ENCODE data around the gene SNRPB2.

SNRPB2 gene

DNA sequence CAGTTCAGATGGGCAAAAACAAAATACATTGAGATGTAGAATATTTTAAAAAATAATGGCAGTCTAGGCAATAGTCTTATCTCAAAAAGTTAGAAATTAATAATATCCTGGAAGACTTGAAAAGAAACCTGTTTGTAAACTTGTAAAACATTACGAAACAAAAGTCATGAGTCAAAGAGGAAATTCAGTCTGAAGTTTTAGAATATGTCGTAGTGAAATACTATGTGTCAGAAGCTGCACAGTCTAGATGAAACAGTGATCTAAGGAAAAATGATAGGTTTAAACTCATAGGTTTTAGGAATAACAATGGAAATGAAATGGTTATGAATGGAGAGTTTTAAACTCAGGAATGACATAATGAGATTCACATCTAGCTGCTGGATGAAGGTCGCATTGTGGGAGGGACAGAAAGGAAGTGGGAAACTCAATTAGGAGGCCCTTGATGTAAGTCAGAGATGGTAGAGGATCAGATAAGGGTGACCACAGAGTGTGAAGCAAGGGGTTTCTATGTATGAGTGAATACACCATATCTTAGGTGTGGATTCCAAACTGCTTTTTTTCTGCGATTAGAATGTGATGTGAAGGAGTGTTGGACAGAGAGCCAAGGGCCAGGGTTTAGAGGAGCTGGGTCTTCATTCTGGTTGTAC lies 2.8 kb downstream of the SNRPB2 start:
- peak; percentile 9 for DNase-seq (ENCODE audit: low spot score)

DNA sequence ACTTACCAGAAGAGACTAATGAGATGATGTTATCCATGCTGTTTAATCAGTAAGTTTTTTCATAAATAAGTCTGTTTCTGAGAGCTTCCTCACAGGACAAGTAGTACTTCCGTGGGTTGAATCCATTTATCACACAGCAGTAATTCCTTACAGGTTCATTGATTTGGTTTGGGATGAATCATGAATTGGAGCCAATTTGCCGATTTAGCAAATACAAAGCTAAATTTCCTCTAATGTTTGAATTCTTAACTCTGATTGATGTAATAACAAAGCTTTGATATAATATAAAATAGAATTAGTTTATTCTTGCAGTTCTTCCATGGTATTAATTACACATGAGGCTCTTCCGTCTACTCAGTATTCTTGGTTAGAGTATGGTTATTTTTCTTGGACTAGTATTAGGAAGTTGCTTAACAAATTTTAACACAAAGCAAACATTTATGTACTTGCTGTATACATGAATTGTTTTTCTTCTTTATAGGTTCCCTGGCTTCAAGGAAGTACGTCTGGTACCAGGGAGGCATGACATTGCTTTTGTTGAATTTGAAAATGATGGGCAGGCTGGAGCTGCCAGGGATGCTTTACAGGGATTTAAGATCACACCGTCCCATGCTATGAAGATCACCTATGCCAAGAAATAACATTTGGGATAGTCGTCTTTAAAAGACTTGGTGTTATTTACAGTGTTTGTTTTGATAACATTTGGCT lies 10.7 kb downstream of the SNRPB2 start:
- DNase-seq (ENCODE audit: low spot score): no peak

DNA sequence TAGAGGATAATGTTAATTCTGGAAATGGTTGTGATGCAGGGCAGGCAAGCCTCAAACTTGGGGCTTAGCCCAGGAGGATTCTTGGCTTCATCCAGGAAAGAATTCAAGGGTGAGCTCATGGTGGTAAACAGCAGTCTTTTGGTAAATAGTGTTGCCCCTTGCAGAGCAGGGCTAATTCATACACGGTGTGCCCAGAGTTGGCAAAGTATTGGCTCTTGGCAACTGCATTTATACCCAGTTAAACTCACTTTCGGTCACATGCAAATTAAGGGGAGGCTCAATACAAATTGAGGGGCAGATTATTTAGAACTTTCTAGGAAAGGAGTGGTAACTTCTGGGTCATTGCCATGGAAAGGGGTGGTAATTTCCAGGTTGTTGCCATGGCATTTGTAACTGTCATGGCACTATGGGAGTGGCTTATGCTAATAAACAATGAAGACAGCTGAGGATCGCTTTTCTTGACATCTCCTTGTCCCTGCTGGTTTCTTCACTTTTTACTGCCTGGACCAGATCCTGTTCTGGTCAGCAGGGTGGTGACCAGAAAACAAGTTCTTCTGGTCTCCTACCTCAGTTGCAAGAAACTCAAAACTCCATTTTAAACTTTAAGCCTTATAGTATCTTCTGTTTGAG lies 14.5 kb downstream of the SNRPB2 start:
- DNase-seq (ENCODE audit: low spot score): no peak

DNA sequence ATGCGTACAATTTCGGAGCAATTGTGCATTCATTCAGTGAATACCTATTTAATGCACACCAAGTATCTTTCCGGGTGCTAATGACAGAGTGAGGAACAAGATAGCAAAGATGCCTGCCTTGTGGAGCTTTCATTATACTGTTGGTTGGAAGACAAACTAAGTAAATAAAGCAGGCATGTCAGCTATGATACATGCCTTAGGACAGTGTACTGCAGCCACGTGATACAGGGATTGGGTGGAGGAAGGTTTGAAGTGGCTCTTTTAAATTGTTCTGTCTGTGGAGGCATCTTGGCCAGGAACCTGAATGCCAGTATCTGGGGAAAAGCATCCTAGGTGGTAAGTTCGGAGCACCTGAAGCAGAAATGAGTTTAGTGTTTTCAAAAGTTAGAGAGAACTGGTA lies 15.4 kb downstream of the SNRPB2 start:
- no peak for DNase-seq (ENCODE audit: low spot score)

DNA sequence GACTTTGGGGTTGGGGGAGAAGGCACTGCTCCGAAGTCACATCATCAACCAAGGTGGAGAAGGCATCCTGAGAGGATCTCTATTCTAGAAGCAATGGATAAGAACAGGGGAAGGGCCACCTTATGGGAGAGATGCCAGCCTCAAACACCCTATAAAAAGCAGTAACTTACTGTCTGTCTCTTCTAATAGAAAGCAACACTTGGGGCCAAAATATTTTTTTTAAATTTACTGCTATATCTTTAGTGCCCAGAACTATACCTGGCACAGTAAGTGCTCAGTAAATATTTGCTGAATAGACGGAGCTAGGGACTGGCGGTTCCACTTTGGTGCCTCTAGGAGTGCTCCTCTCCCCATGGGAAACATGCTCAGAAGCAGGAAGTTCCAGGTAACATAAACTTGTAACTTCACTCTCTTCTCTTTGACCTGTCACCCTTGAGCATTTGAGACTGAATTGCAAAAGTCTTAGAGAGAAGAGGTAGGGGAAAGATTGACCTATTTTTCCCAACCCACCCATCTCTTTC lies 17.5 kb downstream of the SNRPB2 start:
- peak; percentile 19 for DNase-seq (ENCODE audit: low spot score)

DNA sequence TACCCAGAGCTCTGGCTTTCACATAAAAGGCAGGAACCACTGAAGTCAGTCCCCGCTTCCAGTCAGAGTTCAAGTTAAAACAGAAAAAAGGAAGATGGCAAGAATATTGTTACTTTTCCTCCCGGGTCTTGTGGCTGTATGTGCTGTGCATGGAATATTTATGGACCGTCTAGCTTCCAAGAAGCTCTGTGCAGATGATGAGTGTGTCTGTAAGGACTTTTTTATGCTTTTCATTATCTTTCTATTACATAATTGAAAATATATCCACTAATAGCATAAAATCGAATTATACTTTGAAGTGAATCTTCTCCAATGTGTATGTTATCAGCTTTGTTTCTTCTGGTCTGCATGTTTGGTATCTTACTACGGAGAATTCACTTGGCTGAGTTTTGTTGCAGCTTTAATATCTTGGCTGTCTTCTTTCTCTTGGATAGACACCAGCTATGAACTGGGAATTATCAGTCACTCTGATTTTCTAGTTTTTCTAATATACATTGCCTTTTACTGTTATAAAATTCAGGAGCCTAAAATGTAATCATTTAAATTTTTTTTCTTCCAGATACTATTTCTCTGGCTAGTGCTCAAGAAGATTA lies 18.6 kb downstream of the SNRPB2 start, which contains the start of gene OTOR:
TSS of gene OTOR (plus strand) at position 51 of the 593 bp plus-strand sequence. CDS start at position 95, 44 bp downstream.
- DNase-seq (ENCODE audit: low spot score): no peak

DNA sequence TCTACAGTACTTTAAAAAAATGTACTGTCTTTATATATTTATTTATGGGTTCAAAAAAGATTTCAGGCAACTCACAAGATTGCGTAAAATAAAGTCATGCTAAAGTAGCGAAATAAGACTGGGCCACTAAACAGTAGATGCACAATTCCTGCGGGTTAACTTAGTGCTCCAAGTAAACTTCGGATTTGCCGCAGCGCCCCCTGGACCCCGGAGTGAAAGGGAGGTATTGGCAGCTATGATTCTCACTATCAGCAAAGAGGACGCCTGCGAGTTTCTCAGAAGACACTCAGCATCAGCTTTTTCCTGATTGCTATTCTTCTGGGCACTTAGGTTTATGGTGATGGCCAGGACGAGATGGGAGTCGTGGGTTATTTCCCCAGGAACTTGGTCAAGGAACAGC lies 19.7 kb downstream of the SNRPB2 start:
- DNase-seq (ENCODE audit: low spot score): no peak

DNA sequence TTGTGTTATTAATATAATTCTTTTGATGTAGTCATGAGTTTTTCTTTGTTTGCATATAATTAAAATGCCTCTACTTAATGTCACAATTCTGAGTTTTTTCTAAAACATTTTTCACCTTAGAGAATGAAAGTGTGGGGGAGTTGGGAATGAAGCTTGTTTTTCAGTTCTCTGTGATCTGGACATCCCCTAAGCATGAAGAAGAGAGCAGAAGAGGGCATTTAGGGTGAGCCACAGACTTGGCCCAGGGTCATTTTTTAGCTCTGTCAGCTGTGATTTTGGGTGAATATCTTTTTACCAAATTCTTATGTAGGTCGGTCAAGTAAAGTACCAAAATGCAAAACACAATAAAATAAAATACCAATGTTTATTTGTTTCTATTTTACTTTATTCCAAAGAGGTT lies 22.3 kb downstream of the SNRPB2 start:
- no peak for DNase-seq (ENCODE audit: low spot score)

DNA sequence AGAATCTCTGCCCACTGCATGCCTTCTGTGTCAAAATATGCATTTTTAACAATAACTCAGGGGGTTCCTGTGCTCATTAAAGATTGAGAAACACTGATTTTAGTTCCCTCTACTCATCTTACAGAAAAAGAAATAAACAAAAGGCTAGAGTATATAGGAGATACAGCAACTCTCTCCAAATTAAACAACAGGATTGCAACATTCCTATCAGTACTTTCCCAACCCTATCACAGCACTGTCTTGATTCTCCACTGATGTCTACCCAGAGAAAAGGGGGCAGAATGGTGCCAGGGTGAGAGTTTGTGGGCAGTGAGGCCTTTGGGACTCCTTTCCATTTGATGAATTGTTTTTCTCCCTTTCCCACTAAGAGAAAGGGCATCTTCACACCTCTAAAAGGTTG lies 23.1 kb downstream of the SNRPB2 start:
- DNase-seq (ENCODE audit: low spot score): no peak

DNA sequence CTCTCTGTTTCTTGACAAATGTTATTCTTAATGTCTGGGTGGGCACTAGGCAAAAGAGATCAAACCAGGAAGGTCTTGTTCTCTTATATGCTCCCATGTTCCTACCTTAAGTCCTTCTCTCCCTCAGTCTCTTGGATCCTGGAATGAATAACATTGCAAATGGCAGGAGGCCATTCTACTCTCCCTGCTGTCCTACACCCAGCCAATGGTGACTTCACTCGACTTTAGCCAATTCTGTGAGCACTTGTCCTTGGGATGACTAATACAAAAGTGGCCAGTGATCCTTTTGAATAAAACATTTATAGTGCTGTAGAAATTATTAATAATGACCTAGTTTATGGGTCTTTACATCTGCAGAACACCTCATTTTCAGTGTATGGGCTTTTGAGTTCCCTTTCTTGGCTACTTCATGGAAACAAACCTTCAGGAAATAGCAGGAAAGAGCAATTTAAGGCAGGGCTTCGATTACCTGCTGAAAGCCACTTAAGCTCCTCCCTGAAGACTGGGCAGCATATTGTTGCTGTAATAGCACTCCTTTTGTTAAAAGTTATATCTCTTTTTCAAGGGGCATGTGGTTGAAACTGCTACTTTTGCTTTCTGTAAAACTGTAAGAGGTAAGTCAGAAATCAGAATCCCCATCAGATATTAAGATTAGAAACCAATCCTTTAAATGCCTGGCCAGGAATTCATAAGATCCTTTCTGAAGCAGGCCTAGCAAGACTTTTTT lies 28.8 kb downstream of the SNRPB2 start:
- DNase-seq (ENCODE audit: low spot score): no peak

DNA sequence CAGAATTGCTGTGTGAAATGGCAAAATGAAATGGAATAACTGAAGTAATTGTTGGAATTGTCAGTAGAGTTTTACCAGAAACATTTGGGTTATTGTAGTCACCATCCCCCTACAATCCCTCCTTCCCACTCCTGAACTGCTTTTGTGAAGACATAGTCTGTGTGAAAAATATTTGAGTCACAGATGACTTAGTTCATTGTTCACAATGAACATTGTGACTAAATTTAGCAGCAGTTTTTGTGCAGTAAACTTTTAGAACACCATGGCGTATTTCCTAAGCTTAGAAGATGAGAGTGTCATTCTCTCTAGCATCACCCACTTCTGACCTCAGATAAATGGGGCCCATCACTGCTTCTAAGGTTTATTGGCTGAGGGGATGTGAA lies 29.3 kb downstream of the SNRPB2 start:
- no peak for DNase-seq (ENCODE audit: low spot score)

DNA sequence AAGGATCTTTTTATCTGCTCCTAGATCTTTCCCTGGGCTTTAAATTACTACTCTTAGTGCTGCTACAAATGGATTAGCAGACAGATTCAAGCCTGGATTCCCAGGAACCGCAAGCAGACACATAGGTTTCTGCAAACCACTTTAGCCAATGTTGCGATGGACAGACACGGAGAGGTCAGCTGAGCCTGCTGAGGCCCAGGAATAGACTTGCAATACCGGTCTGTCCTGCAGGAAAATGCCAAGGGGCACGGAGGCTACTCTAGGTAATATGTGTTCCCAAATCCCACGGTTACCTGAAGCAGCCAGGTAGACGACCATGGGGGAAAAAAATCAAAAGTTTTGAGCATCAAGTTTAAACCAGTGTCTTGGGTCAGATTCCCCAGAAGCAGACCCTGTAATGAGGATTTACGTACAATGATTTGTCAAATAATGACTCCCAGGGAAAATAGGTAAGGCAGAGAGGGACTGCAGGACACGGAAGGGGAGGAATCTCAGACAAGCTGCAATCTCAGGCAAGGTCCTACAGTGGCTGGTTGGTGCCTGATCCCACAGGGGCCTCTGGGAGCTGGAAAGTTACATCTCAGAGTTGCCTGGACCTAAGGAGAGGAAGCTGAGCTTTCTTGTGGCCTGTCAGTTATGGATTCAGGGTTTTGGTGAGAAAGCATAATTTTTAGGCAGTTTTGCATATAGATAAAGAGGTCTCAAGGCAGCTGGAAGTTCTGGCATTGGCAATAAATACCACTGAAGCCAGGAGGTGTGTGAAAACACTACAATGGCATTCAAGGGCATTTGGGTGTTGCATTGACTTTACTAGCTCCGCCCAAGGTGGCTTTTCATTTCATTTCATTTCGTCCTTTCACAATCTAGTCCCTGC lies 30.8 kb downstream of the SNRPB2 start:
- DNase-seq (ENCODE audit: low spot score): no peak

DNA sequence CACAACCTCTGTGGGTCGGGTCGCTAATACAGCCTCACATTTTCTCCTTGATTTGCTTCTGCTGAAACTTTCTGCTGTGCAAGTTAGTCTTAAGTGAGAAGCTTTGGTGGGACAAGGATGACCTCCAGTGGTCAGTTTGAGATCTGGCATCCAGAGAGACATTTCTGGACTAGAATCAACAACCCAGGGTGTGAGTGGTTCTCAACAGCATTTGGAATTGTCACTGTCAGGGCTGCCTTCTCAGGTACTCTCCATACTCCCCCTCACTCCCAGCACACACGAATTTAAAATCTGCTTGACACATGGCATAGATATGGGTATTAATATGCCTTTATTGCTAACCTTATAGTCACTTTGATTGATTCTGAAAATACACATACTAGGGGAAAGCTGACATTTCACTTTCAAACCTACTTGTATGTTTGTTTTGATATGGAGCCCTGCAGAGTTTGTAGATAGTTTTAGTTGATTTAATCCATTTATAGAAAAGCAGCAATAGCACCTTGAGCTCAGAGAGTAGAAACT lies 31.5 kb downstream of the SNRPB2 start:
- DNase-seq (ENCODE audit: low spot score): peak; percentile 81

DNA sequence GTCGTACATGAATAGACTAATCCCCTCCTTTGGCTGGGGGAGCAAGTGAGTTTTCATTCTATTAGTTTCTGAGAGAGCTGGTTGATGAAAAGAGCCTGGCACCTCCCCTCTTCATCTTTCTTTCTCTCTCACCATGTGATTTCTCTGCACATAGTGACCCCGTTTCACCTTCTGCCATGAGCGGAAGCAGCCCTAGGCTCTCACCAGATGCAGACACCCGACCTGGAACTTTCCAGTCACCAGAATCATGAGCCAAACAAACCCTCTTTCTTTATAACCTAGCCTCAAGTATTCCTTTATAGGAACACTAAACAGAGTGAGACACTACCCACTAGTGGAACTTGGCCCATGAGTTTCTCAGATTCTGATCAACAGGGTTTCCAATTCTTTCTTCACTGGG lies 34.7 kb downstream of the SNRPB2 start:
- DNase-seq (ENCODE audit: low spot score): no peak

DNA sequence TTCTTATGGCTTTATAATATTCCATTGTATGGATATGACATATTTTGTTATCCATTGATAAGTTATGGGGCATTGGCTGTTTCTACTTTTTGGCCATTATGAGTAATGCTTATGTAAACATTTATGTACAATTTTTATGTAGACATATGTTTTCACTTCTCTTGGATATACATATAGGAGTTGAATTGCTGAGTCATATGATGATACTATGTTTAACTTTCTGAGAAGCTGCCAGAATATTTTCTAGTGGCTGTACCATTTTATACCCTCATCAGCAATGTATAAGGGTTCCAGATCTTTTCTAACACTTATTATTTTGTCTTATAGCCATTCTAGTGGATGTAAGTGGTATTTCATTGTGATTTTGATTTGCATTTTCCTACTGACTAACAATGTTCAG lies 41.4 kb downstream of the SNRPB2 start:
- DNase-seq (ENCODE audit: low spot score): no peak

DNA sequence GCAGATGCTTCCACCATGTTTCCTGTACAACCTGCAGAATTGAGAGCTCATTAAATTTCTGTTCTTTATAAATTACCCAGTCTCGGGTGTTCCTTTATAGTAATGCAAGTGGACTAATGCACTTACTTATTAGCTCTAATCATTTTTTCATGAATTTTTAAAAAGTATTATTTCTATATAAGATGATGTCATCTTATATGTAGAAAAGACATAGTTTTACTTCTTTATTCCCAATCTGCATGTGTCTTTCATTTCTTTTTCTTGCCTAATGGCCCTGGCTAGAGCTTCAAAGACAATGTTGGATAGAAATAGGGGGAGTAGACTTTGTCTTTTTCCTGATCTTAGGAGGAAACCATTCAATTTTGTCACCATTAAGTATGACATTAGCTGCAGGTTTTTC lies 46.1 kb downstream of the SNRPB2 start:
- no peak for DNase-seq (ENCODE audit: low spot score)

DNA sequence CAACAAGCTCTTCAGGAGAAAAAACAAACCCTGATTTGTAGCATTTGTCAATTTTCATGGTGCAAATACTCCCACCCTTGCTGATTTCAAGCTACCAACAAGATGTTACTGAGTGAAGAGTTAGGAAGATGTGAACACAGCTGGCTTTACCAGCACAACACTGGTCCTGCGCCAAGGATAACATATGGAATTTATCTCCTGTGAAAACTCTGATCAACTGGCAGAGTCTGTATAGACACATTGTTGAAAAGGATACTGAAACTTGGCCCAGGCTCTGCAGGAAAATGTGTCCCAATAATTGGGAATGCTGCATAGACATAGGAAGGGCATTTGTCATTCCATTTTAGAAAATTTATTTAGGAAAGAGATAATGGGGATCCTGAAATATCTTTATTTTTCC lies 47.3 kb downstream of the SNRPB2 start:
- DNase-seq (ENCODE audit: low spot score): no peak

DNA sequence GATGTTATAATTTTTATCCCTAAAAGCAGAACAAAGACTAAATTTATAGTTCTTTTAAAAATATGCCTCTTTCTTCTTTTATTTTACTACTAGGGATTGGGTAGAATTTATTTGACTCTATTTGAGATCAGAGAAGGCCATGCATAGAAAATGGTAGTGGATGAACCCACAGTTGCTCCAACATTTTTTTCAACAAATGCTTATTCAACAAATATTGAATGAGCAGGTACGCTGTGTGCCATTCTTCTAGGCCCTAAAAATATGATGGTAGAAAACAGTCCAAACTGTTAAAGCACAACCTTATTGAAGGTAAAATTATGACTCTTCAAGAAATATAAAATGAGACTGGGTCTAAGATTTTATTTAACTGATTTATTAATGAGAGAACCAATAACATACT lies 48.3 kb downstream of the SNRPB2 start:
- no peak for DNase-seq (ENCODE audit: low spot score)

DNA sequence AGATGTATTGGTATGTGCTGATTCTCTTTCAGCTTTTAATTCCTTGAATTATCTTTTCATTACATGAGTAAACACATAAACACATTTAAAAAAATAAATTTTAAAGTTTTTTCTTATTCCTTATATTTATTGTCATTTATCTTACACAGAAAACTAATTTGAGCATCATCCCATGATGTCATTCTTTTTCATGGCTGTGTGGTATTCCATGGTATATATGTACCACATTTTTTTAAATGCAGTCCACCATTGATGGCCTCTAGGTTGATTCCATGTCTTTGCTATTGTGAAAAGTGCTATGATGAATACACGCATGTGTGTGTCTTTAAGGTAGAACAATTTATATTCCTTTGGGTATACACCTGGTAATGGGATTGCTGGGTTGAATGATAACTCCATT lies 51.7 kb downstream of the SNRPB2 start:
- DNase-seq (ENCODE audit: low spot score): no peak

DNA sequence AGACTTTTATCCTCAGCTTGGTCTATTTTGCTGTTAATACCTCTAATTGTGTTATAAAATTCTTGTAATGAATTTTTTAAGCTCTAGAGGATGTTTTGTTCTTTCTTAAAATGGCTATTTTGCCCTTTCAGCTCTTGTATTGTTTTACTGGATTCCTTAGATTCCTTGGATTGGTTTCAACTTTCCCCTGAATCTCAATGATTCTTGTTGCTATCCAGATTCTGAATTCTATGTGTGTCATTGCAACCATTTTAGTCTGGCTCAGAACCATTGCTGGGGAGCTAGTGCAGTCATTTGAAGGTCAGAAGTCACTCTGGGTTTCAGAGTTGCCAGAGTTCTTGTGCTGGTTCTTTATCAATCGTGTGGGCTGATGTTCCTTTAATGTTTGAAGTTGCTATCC lies 55.4 kb downstream of the SNRPB2 start:
- no peak for DNase-seq (ENCODE audit: low spot score)
